BJ (cell line): ENCODE results near the gene PIGN. TPM values are rescaled to one million over a fixed set of nuclear protein-coding genes. Genes with fewer than 3 reads are reported as not detected.

Experiments
- CTCF ChIA-PET: fragments of 350-600 bp; formaldehyde crosslinking; extraction: SDS; loops from one replicate; lab custom pipeline; 2021; ENCODE audit warnings: antibody characterized with exemption, inconsistent platforms; lab: Yijun Ruan, JAX
- POLR2A ChIA-PET: fragments of 300-600 bp; sonication (Branson Sonifier 250); formaldehyde crosslinking; extraction: SDS; loops from one replicate; lab custom pipeline; 2021; ENCODE audit warnings: antibody characterized with exemption; lab: Charles Lee
- DNase-seq: peaks from one replicate; pipeline ENCODE4 v3.0.0-alpha.2; 2011; ENCODE audit warnings: low read depth
- H3K27me3 ChIP-seq: 2 replicates; pipeline ENCODE4 v1.6.0; 2011; ENCODE audit warnings: low read length; ENCODE audit not compliant: control insufficient read depth, insufficient read depth
- H3K36me3 ChIP-seq: 2 replicates; pipeline ENCODE4 v1.5.1; 2011; ENCODE audit warnings: low read length; ENCODE audit not compliant: control insufficient read depth, insufficient read depth
- H3K4me3 ChIP-seq: 2 replicates; pipeline ENCODE4 v1.5.1; 2011; ENCODE audit warnings: low read depth, mild to moderate bottlenecking, control low read depth, low read length
- CTCF ChIP-seq: IDR thresholded peaks from 2 replicates; pipeline ENCODE4 v1.5.1; 2011; ENCODE audit warnings: low read depth, mild to moderate bottlenecking, control low read depth, inconsistent platforms, low read length, moderate library complexity; ENCODE audit not compliant: insufficient read depth
- polyA plus RNA-seq: library from polyadenylated mRNA; depleted of rRNA; stranded (reverse); fragments of >200 nt; gene quantifications from 2 replicates; pipeline ENCODE4 v1.2.3, GENCODE V29; 2011; rRNA removed

Gene PIGN
- polyA plus RNA-seq, 1 experiment: 12.0 TPM

DNA sequence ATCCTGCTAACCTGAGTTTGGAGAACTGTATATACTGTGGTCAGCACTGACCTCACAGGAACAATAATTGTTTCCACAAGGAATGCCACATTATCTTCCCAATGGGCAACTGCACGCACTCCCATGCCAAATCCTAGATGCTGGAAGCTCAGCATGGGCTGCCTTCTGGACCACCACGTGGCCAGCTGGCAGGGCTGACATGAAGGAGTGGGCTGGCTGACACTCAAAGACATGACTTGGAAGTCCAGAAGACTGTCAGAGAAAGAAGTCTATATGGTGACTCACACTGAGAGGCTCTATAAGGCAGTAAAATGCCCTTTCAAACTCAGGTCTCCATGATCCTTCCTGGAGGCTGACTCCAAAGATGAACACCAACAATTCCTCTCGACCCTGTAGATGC is 195.7 kb downstream of the PIGN start:
- H3K36me3 ChIP-seq: no peaks in the 10 kb centered on the region
- DNase-seq: no peak
- ChIA-PET POLR2A (no interaction called here), CTCF (no interaction called here)
- TF ChIP-seq CTCF: no peak
- no peak overlapping the region for H3K4me3 ChIP-seq
- no peaks in the 10 kb centered on the region for H3K27me3 ChIP-seq

Other genes with a start within 250 kb of the PIGN start
- 8.2 and 14.9 TPM in 2 replicates for gene RELCH, start 199 bp upstream of the PIGN start, polyA plus RNA-seq
- 0.06 TPM in 1 of 2 replicates, not detected in the other for gene TNFRSF11A, start 138.3 kb upstream of the PIGN start, polyA plus RNA-seq